Caco-2 (cell line): ENCODE results near the gene ADA. TPM values are rescaled to one million over a fixed set of nuclear protein-coding genes. Genes with fewer than 3 reads are reported as not detected.

ENCODE experiments used
- BruUV-seq: library from RNA; stranded (reverse); fragments of 400-500 nt; replicated peaks from 2 replicates; lab custom pipeline; 2021; lab: Mats Ljungman, UMichigan
- CTCF ChIA-PET: fragments of 300-600 bp; sonication (Branson Sonifier 250); formaldehyde crosslinking; loops from one replicate; lab custom pipeline; 2022; ENCODE audit warnings: antibody characterized with exemption; lab: Charles Lee
- POLR2A ChIA-PET: fragments of 300-600 bp; sonication (Branson Sonifier 250); formaldehyde crosslinking; loops from one replicate; lab custom pipeline; 2022; ENCODE audit warnings: antibody characterized with exemption; lab: Charles Lee
- DNase-seq, 2 experiments: peaks; one replicate each; pipeline versions ENCODE4 v3.0.0 to v3.0.0-alpha.2; 2020 to 2022
- H3K27me3 ChIP-seq: replicated peaks from 2 replicates; pipeline ENCODE4 v1.6.0; 2011; ENCODE audit warnings: low read length; ENCODE audit not compliant: control insufficient read depth, insufficient read depth
- H3K36me3 ChIP-seq: 2 replicates; pipeline ENCODE4 v1.5.1; 2011; ENCODE audit warnings: low read length; ENCODE audit not compliant: control insufficient read depth, insufficient read depth
- H3K4me1 ChIP-seq: fragments of 250-450 bp; sonication (Bioruptor Pico); 2 replicates; pipeline ENCODE4 v1.5.1; 2020; ENCODE audit warnings: mild to moderate bottlenecking
- H3K4me3 ChIP-seq: 2 replicates; pipeline ENCODE4 v1.5.1; 2011; ENCODE audit warnings: low read depth, mild to moderate bottlenecking, control low read depth, low read length
- H3K9me3 ChIP-seq: fragments of 250-450 bp; sonication (Bioruptor Pico); 2 replicates; pipeline ENCODE4 v1.5.1; 2020; ENCODE audit warnings: mild to moderate bottlenecking, moderate library complexity
- H3K27ac Mint-ChIP-seq: one replicate; pipeline ENCODE4 v1.8.0; 2022; ENCODE audit warnings: mixed read lengths; ENCODE audit not compliant: unreplicated experiment
- H3K27me3 Mint-ChIP-seq: one replicate; pipeline ENCODE4 v1.8.0; 2022; ENCODE audit warnings: mixed read lengths; ENCODE audit not compliant: insufficient read depth, unreplicated experiment
- H3K36me3 Mint-ChIP-seq: one replicate; pipeline ENCODE4 v1.8.0; 2022; ENCODE audit warnings: mild to moderate bottlenecking, mixed read lengths; ENCODE audit not compliant: insufficient read depth, unreplicated experiment
- H3K4me1 Mint-ChIP-seq: one replicate; pipeline ENCODE4 v1.8.0; 2022; ENCODE audit warnings: low read depth, mixed read lengths; ENCODE audit not compliant: unreplicated experiment
- H3K4me3 Mint-ChIP-seq: one replicate; pipeline ENCODE4 v1.8.0; 2022; ENCODE audit warnings: mild to moderate bottlenecking, moderate library complexity, mixed read lengths; ENCODE audit not compliant: unreplicated experiment
- H3K9me3 Mint-ChIP-seq: one replicate; pipeline ENCODE4 v1.8.0; 2022; ENCODE audit warnings: mixed read lengths; ENCODE audit not compliant: unreplicated experiment
- intact Hi-C: fragments of 100-400 bp; cut with micrococcal nuclease; formaldehyde crosslinking; loops from one replicate; pipeline ENCODE4 v1.10.0; 2022; ENCODE audit not compliant: unreplicated experiment
- total RNA-seq: library from RNA; stranded (reverse); gene quantifications from 2 replicates; pipeline ENCODE4 v1.2.3, GENCODE V29; 2022
- TF ChIP-seq, protein P1 (sequence below), 2 experiments: fragments of 200-600 bp in 1 of 2; IDR thresholded peaks; 1 replicate in 1 of 2; 2 replicates in 1 of 2; pipeline versions ENCODE4 v1.5.1 to v1.8.0; 2011 to 2022; ENCODE audit warnings: antibody characterized with exemption in 1 of 2, control low read depth in 1 of 2, inconsistent platforms in 1 of 2, low read depth in 1 of 2, low read length in 1 of 2, mild to moderate bottlenecking in 1 of 2, moderate library complexity in 1 of 2; ENCODE audit not compliant: insufficient read depth in 1 of 2, severe bottlenecking in 1 of 2, unreplicated experiment in 1 of 2

Gene ADA
- total RNA-seq, 1 experiment from 2014 or later, result 21.1 TPM

DNA sequence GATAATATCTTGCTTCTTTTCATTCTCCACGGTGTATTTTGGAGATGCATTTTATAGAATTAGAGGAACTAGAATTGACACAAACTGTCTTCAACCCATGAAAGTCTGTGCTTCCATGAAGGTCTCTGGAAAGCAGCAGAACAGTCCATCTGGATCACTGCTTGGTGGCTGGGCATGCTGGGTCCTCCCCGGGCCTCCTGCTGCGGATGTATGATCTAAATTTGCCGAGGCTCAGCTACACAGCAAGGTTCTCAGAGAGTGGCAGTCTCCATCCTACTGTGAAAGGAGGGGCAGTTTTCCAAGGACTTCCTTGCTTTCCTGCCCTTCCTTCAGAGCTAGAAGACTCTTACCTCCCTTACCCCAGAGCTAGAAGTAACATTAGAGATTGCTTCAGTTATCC, 54.0 kb downstream of the ADA start:
- DNase-seq, result peak in 1 of 2 experiments; percentile 24
- no peak overlapping the region for H3K27ac Mint-ChIP-seq
- ChIA-PET POLR2A (no interaction called here), CTCF (interaction anchor here (0.6 to 0.9 kb wide), 3 partner anchors 11 to 289 kb away, joined by 3 to 6 read pairs (median 3); no protein-coding TSS in a partner anchor)
- no peaks in the 10 kb centered on the region for H3K27me3 Mint-ChIP-seq
- H3K9me3 ChIP-seq, result no peaks in the 10 kb centered on the region
- H3K27me3 ChIP-seq, result no peaks in the 10 kb centered on the region
- no peaks in the 10 kb centered on the region for H3K9me3 Mint-ChIP-seq
- BruUV-seq, result no TSS peak
- peaks cover 9% of the 10 kb centered on the region for H3K4me1 ChIP-seq
- TF ChIP-seq, protein P1, sequence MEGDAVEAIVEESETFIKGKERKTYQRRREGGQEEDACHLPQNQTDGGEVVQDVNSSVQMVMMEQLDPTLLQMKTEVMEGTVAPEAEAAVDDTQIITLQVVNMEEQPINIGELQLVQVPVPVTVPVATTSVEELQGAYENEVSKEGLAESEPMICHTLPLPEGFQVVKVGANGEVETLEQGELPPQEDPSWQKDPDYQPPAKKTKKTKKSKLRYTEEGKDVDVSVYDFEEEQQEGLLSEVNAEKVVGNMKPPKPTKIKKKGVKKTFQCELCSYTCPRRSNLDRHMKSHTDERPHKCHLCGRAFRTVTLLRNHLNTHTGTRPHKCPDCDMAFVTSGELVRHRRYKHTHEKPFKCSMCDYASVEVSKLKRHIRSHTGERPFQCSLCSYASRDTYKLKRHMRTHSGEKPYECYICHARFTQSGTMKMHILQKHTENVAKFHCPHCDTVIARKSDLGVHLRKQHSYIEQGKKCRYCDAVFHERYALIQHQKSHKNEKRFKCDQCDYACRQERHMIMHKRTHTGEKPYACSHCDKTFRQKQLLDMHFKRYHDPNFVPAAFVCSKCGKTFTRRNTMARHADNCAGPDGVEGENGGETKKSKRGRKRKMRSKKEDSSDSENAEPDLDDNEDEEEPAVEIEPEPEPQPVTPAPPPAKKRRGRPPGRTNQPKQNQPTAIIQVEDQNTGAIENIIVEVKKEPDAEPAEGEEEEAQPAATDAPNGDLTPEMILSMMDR (IDR thresholded peaks at IDR 0.05; ENCODE audit: insufficient read depth in 1 of 2, low read depth in 1 of 2, low read length in 1 of 2, severe bottlenecking in 1 of 2, unreplicated experiment in 1 of 2), result no peak
- H3K36me3 ChIP-seq, result no peaks in the 10 kb centered on the region
- H3K4me1 Mint-ChIP-seq, result peaks cover 8% of the 10 kb centered on the region
- intact Hi-C loops, result no loop called here
- no peak overlapping the region for H3K4me3 ChIP-seq
- no peaks in the 10 kb centered on the region for H3K36me3 Mint-ChIP-seq
- H3K4me3 Mint-ChIP-seq, result no peak overlapping the region

DNA sequence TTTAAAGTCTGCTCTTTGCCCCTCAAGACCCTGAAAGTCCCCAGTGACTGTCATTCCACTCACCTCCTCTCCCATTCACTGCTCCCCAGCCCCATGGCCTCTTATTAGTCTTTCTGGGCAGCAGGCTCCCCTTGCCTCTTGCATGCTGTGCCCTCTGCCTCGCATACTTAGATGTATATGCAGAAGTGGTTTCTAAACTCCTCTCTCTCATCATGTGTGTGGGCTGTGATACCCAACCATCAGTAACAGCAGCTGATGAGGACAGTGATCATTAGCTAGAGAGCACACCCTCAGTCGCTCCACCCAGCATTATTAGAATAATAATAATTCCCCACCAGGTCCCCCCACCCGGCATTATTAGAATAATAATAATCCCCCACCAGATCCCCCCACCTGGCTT, 54.6 kb downstream of the ADA start:
- CTCF ChIA-PET, result interaction anchor here (0.5 to 0.6 kb wide), 3 partner anchors 17 to 695 kb away, joined by 3 read pairs; no protein-coding TSS in a partner anchor
- no peak for DNase-seq
- Mint-ChIP-seq H3K27me3 (no peaks in the 10 kb centered on the region), H3K4me1 (peaks cover 8% of the 10 kb centered on the region), H3K36me3 (no peaks in the 10 kb centered on the region), H3K9me3 (no peaks in the 10 kb centered on the region), H3K27ac (no peak overlapping the region), H3K4me3 (no peak overlapping the region)
- Histone ChIP-seq H3K27me3 (no peaks in the 10 kb centered on the region), H3K36me3 (no peaks in the 10 kb centered on the region), H3K4me1 (peaks cover 9% of the 10 kb centered on the region), H3K9me3 (no peaks in the 10 kb centered on the region), H3K4me3 (no peak overlapping the region)
- TF ChIP-seq, protein P1 (IDR thresholded peaks at IDR 0.05; ENCODE audit: insufficient read depth in 1 of 2, low read depth in 1 of 2, low read length in 1 of 2, severe bottlenecking in 1 of 2, unreplicated experiment in 1 of 2), result no peak
- BruUV-seq, result no TSS peak
- POLR2A ChIA-PET, result no interaction called here
- intact Hi-C loops, result no loop called here

- Mint-ChIP-seq H3K4me3 (no peak overlapping the region), H3K27me3 (no peaks in the 10 kb centered on the region), H3K36me3 (no peaks in the 10 kb centered on the region), H3K4me1 (peaks cover 12% of the 10 kb centered on the region), H3K9me3 (no peaks in the 10 kb centered on the region), H3K27ac (no peak overlapping the region)
- TF ChIP-seq, protein P1 (IDR thresholded peaks at IDR 0.05; ENCODE audit: insufficient read depth in 1 of 2, low read depth in 1 of 2, low read length in 1 of 2, severe bottlenecking in 1 of 2, unreplicated experiment in 1 of 2), result no peak
- ChIA-PET POLR2A (no interaction called here), CTCF (no interaction called here)
- Histone ChIP-seq H3K36me3 (no peaks in the 10 kb centered on the region), H3K4me1 (peaks cover 11% of the 10 kb centered on the region), H3K27me3 (no peaks in the 10 kb centered on the region), H3K9me3 (no peaks in the 10 kb centered on the region), H3K4me3 (no peak overlapping the region)
- no TSS peak for BruUV-seq
- intact Hi-C loops, result no loop called here
- peak in 1 of 2 experiments; percentile 19 for DNase-seq
Measured at GRCh38 chr20:44596010-44596409, 55.5 kb downstream of the ADA start.
